GM06990 (cell line): ENCODE measurements around the gene SDK2.

Experiments used
- DNase-seq: peaks from one replicate; pipeline ENCODE4 v3.0.0-alpha.2; 2011; ENCODE audit not compliant: insufficient read length; ENCODE audit errors: extremely low read depth
- H3K27me3 ChIP-seq: replicated peaks from 2 replicates; pipeline ENCODE4 v1.6.0; 2011; ENCODE audit warnings: low read length; ENCODE audit not compliant: control insufficient read depth, insufficient read depth
- H3K36me3 ChIP-seq: 2 replicates; pipeline ENCODE4 v1.5.1; 2011; ENCODE audit warnings: low read length; ENCODE audit not compliant: control insufficient read depth, insufficient read depth
- H3K4me3 ChIP-seq: replicated peaks from 2 replicates; pipeline ENCODE4 v1.5.1; 2011; ENCODE audit warnings: low read depth, mild to moderate bottlenecking, control low read depth, low read length
- TF ChIP-seq, protein P1 (sequence below): IDR thresholded peaks from 2 replicates; pipeline ENCODE4 v1.5.1; 2011; ENCODE audit warnings: low read length, control low read depth, mild to moderate bottlenecking, inconsistent platforms; ENCODE audit not compliant: insufficient read depth, poor library complexity, severe bottlenecking

The SDK2 gene

GRCh38 chr17:73544333-73544732, 99.9 kb downstream of the SDK2 start:
- Histone ChIP-seq H3K36me3 (no peaks in the 10 kb centered on the region), H3K27me3 (no peaks in the 10 kb centered on the region; the same call in 1 of the 2 replicates), H3K4me3 (no peak overlapping the region)
- DNase-seq = no peak
- TF ChIP-seq, protein P1, sequence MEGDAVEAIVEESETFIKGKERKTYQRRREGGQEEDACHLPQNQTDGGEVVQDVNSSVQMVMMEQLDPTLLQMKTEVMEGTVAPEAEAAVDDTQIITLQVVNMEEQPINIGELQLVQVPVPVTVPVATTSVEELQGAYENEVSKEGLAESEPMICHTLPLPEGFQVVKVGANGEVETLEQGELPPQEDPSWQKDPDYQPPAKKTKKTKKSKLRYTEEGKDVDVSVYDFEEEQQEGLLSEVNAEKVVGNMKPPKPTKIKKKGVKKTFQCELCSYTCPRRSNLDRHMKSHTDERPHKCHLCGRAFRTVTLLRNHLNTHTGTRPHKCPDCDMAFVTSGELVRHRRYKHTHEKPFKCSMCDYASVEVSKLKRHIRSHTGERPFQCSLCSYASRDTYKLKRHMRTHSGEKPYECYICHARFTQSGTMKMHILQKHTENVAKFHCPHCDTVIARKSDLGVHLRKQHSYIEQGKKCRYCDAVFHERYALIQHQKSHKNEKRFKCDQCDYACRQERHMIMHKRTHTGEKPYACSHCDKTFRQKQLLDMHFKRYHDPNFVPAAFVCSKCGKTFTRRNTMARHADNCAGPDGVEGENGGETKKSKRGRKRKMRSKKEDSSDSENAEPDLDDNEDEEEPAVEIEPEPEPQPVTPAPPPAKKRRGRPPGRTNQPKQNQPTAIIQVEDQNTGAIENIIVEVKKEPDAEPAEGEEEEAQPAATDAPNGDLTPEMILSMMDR = no peak

DNA sequence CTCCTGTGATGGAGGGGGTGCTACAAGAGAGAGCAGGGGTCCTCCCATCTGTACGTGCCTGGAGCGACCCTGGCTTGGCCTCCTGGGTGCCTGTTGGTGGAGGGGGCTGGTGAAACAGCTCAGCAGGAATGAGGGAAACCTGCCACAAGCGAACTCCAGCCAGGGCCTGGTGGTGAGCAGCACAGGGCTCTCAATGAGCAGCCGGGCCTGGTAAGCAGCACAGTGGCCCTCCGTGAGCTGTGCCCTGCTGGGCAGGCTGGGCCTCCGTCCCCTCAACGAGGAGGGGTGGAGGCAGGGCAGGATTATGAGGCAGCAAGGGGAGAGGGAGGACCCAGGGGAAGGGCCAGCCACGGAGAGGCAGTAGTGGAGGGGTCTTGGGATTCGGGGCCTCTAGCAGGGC, 101.9 kb downstream of the SDK2 start:
- Histone ChIP-seq H3K27me3 (no peaks in the 10 kb centered on the region; the same call in 1 of the 2 replicates), H3K4me3 (no peak overlapping the region), H3K36me3 (no peaks in the 10 kb centered on the region)
- TF ChIP-seq, protein P1 = no peak
- no peak for DNase-seq

DNA sequence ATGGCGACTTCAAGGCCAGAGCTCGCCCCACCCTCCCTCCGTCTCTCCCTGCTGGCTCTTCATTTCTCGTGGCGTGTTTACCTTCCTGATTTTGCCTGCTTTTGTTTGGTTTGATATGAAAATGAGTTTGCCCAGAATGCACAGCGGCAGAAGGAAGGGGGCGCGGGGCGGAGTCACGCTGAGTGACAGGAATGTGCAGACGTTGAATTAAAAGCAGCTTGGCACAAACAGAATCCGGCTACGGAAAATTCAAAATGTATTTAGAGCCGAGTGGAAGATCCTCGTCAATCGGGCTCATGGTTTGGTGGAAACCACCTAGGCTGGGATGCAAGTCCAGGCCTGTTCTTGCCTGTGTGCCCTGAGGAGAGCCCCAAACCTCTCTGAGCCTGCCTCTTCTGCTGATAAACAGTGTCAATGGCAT, 102.7 kb downstream of the SDK2 start:
- Histone ChIP-seq H3K36me3 (no peaks in the 10 kb centered on the region), H3K4me3 (no peak overlapping the region), H3K27me3 (no peaks in the 10 kb centered on the region; the same call in 1 of the 2 replicates)
- TF ChIP-seq, protein P1 = no peak
- DNase-seq = no peak

DNA sequence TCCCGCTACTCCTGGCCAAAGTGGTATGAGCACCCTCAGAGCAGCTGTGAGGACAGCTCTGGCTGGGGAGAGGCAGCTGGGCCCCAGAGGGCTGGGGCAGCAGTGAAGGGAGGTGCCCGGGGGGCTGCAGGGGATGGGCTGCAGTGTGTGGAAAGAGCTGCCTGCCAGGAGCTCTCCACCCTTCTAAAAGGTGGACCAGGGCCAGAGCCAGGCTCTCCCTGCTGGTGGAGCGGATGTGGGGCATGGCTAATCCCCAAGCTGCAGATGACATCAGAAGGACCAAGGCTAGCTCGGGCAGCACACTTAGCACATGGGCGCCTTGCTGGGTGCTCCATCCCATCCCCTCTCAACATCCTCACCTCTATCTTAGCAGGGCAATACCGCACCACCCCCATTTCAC, 103.1 kb downstream of the SDK2 start:
- no peak for DNase-seq

GRCh38 chr17:73539166-73539565, 105.1 kb downstream of the SDK2 start:
- Histone ChIP-seq H3K36me3 (no peaks in the 10 kb centered on the region), H3K27me3 (no peaks in the 10 kb centered on the region), H3K4me3 (no peak overlapping the region)
- TF ChIP-seq, protein P1 = no peak
- no peak for DNase-seq

More for the DNA sequence above, 103.1 kb downstream of the SDK2 start:
- Histone ChIP-seq H3K27me3 (no peaks in the 10 kb centered on the region), H3K4me3 (no peak overlapping the region), H3K36me3 (no peaks in the 10 kb centered on the region)
- TF ChIP-seq, protein P1 = no peak

DNA sequence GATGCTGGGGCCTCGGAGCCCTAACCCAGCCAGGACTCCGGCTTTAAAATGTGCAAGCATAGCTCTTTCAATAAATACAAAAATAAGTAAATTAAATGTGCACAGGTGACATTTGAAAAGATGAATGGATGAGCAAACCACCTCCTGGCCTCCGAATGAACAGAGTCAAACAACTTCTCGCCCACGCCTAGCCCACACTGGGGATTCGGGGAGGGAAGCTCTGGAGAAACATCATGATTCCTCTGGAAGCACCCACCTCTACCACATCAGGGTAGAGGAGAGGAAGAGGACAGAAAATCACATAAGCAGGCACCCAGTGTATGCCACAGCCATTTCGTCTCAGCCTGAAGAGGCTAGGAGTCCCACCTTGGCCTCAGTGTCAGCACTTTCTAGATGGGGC, 105.8 kb downstream of the SDK2 start:
- Histone ChIP-seq H3K27me3 (no peaks in the 10 kb centered on the region), H3K36me3 (no peaks in the 10 kb centered on the region), H3K4me3 (no peak overlapping the region)
- TF ChIP-seq, protein P1 = no peak
- no peak for DNase-seq
